ENCODE data around the gene CAMK2A. TPM values are rescaled to one million over a fixed set of nuclear protein-coding genes. Genes with fewer than 3 reads are reported as not detected.
A peak's percentile ranks its signal among the peaks of the same experiment; 100 is the strongest.

CAMK2A gene
- total and polyA plus RNA-seq, 3 experiments from 2014 or later, result not detected

- H3K36me3 Mint-ChIP-seq, result no peaks in the 10 kb centered on the region
- H3K27me3 Mint-ChIP-seq, result peaks cover 10 to 18% of the 10 kb centered on the region in 2 donors
- POLR2A ChIA-PET, result interaction anchor here (0.6 kb wide), 1 partner anchor 322 kb away, joined by 9 read pairs; no protein-coding TSS in a partner anchor
- H3K36me3 ChIP-seq (ENCODE audit: insufficient read depth, low read length), result no peaks in the 10 kb centered on the region
- no peaks in the 10 kb centered on the region for H3K9me3 Mint-ChIP-seq
- no peak for DNase-seq
- no peaks in the 10 kb centered on the region for H3K9me3 ChIP-seq (ENCODE audit: low read length)
- H3K27me3 ChIP-seq (ENCODE audit: insufficient read depth, low read length, poor library complexity, severe bottlenecking), result no peaks in the 10 kb centered on the region
- no peaks in the 10 kb centered on the region for H3K4me1 Mint-ChIP-seq
- H3K4me1 ChIP-seq (ENCODE audit: insufficient read depth, low read length), result no peaks in the 10 kb centered on the region
- H3K4me3 Mint-ChIP-seq, result no peak overlapping the region
- no peak overlapping the region for H3K4me3 ChIP-seq (ENCODE audit: low read length)
- CTCF ChIA-PET, result interaction anchor here (0.6 kb wide), 1 partner anchor 10 kb away, joined by 3 read pairs; no protein-coding TSS in a partner anchor
- H3K27ac Mint-ChIP-seq, result peak overlapping the region in 1 of 8 donors; percentile 56
- H3K27ac ChIP-seq (ENCODE audit: low read depth, low read length), result no peak overlapping the region
Observed at GRCh38 chr5:150181027-150181426, 108.5 kb downstream of the CAMK2A start.

- Mint-ChIP-seq H3K27ac (peak overlapping the region in 1 of 8 donors; percentile 61), H3K36me3 (no peaks in the 10 kb centered on the region), H3K27me3 (peaks cover 9 to 22% of the 10 kb centered on the region in 2 donors), H3K4me3 (no peak overlapping the region), H3K9me3 (no peaks in the 10 kb centered on the region), H3K4me1 (no peaks in the 10 kb centered on the region)
- Histone ChIP-seq H3K4me1 (ENCODE audit: insufficient read depth, low read length) (no peaks in the 10 kb centered on the region), H3K4me3 (ENCODE audit: low read length) (no peak overlapping the region), H3K27ac (ENCODE audit: low read depth, low read length) (no peak overlapping the region), H3K36me3 (ENCODE audit: insufficient read depth, low read length) (no peaks in the 10 kb centered on the region), H3K27me3 (ENCODE audit: insufficient read depth, low read length, poor library complexity, severe bottlenecking) (no peaks in the 10 kb centered on the region), H3K9me3 (ENCODE audit: low read length) (no peaks in the 10 kb centered on the region)
- no peak for DNase-seq
- ChIA-PET POLR2A (no interaction called here), CTCF (interaction anchor here (0.6 to 1.0 kb wide), 2 partner anchors 9 to 12 kb away, joined by 3 read pairs; no protein-coding TSS in a partner anchor)
Observed at GRCh38 chr5:150180241-150181026, 109.1 kb downstream of the CAMK2A start.

DNA sequence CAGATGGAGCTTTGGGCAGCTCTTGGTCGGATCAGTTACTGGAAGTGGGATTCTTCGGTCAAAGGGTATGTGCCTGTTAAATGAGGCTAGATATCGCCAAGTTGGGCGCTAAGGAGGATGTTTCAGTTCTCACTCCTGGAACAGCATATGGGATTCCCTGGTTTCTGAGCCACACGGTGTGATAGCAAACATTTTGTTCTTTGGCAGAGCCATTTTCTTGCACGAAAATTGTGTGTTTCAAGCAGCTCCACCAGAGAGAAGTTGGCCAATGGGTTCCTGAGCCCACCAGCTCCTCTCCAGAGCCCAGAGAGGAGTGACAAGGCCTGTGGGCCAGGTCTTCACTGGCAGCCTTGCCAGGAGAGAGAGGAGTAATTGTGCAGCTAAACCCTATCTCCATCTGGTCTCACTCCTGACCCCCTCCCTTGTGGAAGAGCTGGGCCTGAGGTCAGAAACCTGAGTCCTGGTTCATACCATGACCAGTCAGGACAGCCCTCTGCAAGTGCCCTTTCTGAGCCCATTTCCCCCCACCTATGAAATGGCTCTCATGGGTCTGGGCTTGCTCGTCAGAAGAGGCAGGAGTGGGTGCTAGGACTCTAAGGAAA lies 110.5 kb downstream of the CAMK2A start:
- no peaks in the 10 kb centered on the region for H3K9me3 ChIP-seq (ENCODE audit: low read length)
- Mint-ChIP-seq H3K27ac (no peak overlapping the region), H3K36me3 (no peaks in the 10 kb centered on the region), H3K4me3 (no peak overlapping the region), H3K27me3 (peaks cover 10 to 26% of the 10 kb centered on the region in 2 donors), H3K4me1 (no peaks in the 10 kb centered on the region), H3K9me3 (no peaks in the 10 kb centered on the region)
- ChIA-PET CTCF (interaction anchor here (1.0 kb wide), 1 partner anchor 10 kb away, joined by 3 read pairs; no protein-coding TSS in a partner anchor), POLR2A (no interaction called here)
- DNase-seq, result no peak
- no peak overlapping the region for H3K27ac ChIP-seq (ENCODE audit: low read depth, low read length)
- H3K36me3 ChIP-seq (ENCODE audit: insufficient read depth, low read length), result no peaks in the 10 kb centered on the region
- H3K27me3 ChIP-seq (ENCODE audit: insufficient read depth, low read length, poor library complexity, severe bottlenecking), result no peaks in the 10 kb centered on the region
- H3K4me3 ChIP-seq (ENCODE audit: low read length), result no peak overlapping the region
- H3K4me1 ChIP-seq (ENCODE audit: insufficient read depth, low read length), result no peaks in the 10 kb centered on the region

- peaks cover 0 to 1% (median 0%) of the 10 kb centered on the region in 3 donors for H3K36me3 Mint-ChIP-seq
- no peaks in the 10 kb centered on the region for H3K9me3 ChIP-seq (ENCODE audit: low read length)
- ChIA-PET POLR2A (no interaction called here), CTCF (no interaction called here)
- H3K4me3 ChIP-seq (ENCODE audit: low read length), result no peak overlapping the region
- H3K9me3 Mint-ChIP-seq, result no peaks in the 10 kb centered on the region
- H3K27ac ChIP-seq (ENCODE audit: low read depth, low read length), result no peak overlapping the region
- no peaks in the 10 kb centered on the region for H3K36me3 ChIP-seq (ENCODE audit: insufficient read depth, low read length)
- H3K4me1 Mint-ChIP-seq, result no peaks in the 10 kb centered on the region
- no peak overlapping the region for H3K4me3 Mint-ChIP-seq
- H3K27me3 Mint-ChIP-seq, result peaks cover 10 to 34% of the 10 kb centered on the region in 2 donors
- H3K27ac Mint-ChIP-seq, result no peak overlapping the region
- H3K27me3 ChIP-seq (ENCODE audit: insufficient read depth, low read length, poor library complexity, severe bottlenecking), result peaks cover 3% of the 10 kb centered on the region
- DNase-seq, result no peak
- no peaks in the 10 kb centered on the region for H3K4me1 ChIP-seq (ENCODE audit: insufficient read depth, low read length)
Observed at GRCh38 chr5:150178262-150178661, 111.3 kb downstream of the CAMK2A start.

- Mint-ChIP-seq H3K36me3 (peaks cover 0 to 1% (median 0%) of the 10 kb centered on the region in 3 donors), H3K9me3 (no peaks in the 10 kb centered on the region), H3K27me3 (peaks cover 10 to 37% of the 10 kb centered on the region in 2 donors), H3K4me3 (no peak overlapping the region), H3K27ac (no peak overlapping the region), H3K4me1 (no peaks in the 10 kb centered on the region)
- no peak overlapping the region for H3K4me3 ChIP-seq (ENCODE audit: low read length)
- no peaks in the 10 kb centered on the region for H3K36me3 ChIP-seq (ENCODE audit: insufficient read depth, low read length)
- DNase-seq, result no peak
- no peaks in the 10 kb centered on the region for H3K4me1 ChIP-seq (ENCODE audit: insufficient read depth, low read length)
- peaks cover 3% of the 10 kb centered on the region for H3K27me3 ChIP-seq (ENCODE audit: insufficient read depth, low read length, poor library complexity, severe bottlenecking)
- POLR2A ChIA-PET, result no interaction called here
- CTCF ChIA-PET, result no interaction called here
- H3K9me3 ChIP-seq (ENCODE audit: low read length), result no peaks in the 10 kb centered on the region
- no peak overlapping the region for H3K27ac ChIP-seq (ENCODE audit: low read depth, low read length)
Observed at GRCh38 chr5:150177721-150178120, 111.9 kb downstream of the CAMK2A start.

DNA sequence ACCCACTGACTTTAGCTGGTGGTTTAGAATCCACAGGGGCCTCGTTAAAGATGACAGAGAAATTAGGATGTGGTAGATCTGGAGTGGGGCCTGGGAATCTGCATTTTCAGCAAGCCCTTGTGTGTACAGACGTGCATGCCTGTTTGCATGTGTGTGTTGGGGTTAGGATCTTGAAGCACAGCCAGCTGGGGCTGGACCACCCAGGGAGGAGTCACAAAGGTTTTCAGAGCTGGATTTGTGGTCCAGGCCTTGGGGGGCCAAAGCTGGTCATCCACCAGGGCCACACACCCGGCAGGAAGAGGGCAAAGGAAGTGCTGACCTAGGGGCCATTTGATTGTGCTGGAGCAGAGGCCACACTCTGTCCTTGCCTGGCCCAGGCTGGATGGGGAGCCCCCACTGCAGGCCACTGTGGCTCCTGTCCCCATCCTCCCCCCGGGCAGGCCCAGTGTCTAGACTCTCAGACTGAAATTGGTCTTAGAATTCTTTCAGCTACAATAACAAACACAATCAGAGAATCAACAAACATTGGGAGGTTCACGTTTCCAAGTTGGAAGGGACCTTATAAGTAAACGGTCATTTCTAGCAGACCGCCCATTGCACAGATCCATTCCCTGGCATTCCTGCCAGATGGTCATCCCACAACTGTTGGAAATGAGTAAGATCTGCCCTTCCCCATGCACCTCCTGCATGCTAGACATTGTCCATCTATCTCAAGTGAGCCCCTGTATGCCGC lies 112.7 kb downstream of the CAMK2A start:
- H3K4me1 ChIP-seq (ENCODE audit: insufficient read depth, low read length), result no peaks in the 10 kb centered on the region
- H3K4me3 ChIP-seq (ENCODE audit: low read length), result no peak overlapping the region
- no peaks in the 10 kb centered on the region for H3K9me3 Mint-ChIP-seq
- peaks cover 3% of the 10 kb centered on the region for H3K27me3 ChIP-seq (ENCODE audit: insufficient read depth, low read length, poor library complexity, severe bottlenecking)
- ChIA-PET POLR2A (no interaction called here), CTCF (no interaction called here)
- H3K27ac ChIP-seq (ENCODE audit: low read depth, low read length), result no peak overlapping the region
- DNase-seq, result no peak
- peaks cover 15 to 44% of the 10 kb centered on the region in 2 donors for H3K27me3 Mint-ChIP-seq
- H3K4me1 Mint-ChIP-seq, result no peaks in the 10 kb centered on the region
- no peak overlapping the region for H3K27ac Mint-ChIP-seq
- H3K36me3 ChIP-seq (ENCODE audit: insufficient read depth, low read length), result no peaks in the 10 kb centered on the region
- no peaks in the 10 kb centered on the region for H3K9me3 ChIP-seq (ENCODE audit: low read length)
- no peak overlapping the region for H3K4me3 Mint-ChIP-seq
- peaks cover 0 to 1% (median 0%) of the 10 kb centered on the region in 3 donors for H3K36me3 Mint-ChIP-seq

DNA sequence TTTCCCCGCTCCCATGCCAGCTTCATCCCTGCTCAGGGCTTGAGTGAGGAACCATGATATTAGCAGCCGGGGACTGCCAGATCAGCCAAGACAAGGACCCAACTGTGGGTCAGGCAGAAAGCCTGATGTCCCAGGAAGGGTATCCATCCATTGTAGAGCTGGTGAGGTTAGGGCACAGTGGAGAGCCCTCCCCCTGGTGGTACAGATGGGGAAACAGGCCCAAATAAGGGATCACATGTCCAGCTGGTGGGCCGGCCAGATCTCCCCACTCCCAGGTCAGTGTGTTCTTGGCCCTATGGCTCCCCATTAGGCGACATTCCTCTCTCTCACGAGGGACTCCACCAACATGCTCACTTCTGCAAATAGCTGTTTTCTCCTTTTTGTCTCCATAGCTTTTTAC lies 114.0 kb downstream of the CAMK2A start:
- H3K9me3 Mint-ChIP-seq, result no peaks in the 10 kb centered on the region
- Histone ChIP-seq H3K36me3 (ENCODE audit: insufficient read depth, low read length) (no peaks in the 10 kb centered on the region), H3K4me1 (ENCODE audit: insufficient read depth, low read length) (no peaks in the 10 kb centered on the region), H3K9me3 (ENCODE audit: low read length) (no peaks in the 10 kb centered on the region), H3K27me3 (ENCODE audit: insufficient read depth, low read length, poor library complexity, severe bottlenecking) (peaks cover 7% of the 10 kb centered on the region), H3K4me3 (ENCODE audit: low read length) (no peak overlapping the region), H3K27ac (ENCODE audit: low read depth, low read length) (no peak overlapping the region)
- no peaks in the 10 kb centered on the region for H3K4me1 Mint-ChIP-seq
- no peak overlapping the region for H3K27ac Mint-ChIP-seq
- no peak for DNase-seq
- POLR2A ChIA-PET, result no interaction called here
- CTCF ChIA-PET, result interaction anchor here (0.6 to 1.2 kb wide), 2 partner anchors 12 to 43 kb away, joined by 3 to 4 read pairs; no protein-coding TSS in a partner anchor
- no peak overlapping the region for H3K4me3 Mint-ChIP-seq
- peaks cover 14 to 52% of the 10 kb centered on the region in 2 donors for H3K27me3 Mint-ChIP-seq
- H3K36me3 Mint-ChIP-seq, result peaks cover 0 to 1% (median 0%) of the 10 kb centered on the region in 3 donors

GRCh38 chr5:150175076-150175475 lies 114.5 kb downstream of the CAMK2A start:
- no peak overlapping the region for H3K4me3 ChIP-seq (ENCODE audit: low read length)
- H3K36me3 ChIP-seq (ENCODE audit: insufficient read depth, low read length), result no peaks in the 10 kb centered on the region
- POLR2A ChIA-PET, result no interaction called here
- peaks cover 0 to 1% (median 0%) of the 10 kb centered on the region in 3 donors for H3K36me3 Mint-ChIP-seq
- no peaks in the 10 kb centered on the region for H3K4me1 ChIP-seq (ENCODE audit: insufficient read depth, low read length)
- H3K27ac Mint-ChIP-seq, result no peak overlapping the region
- H3K4me3 Mint-ChIP-seq, result no peak overlapping the region
- CTCF ChIA-PET, result interaction anchor here (1.2 kb wide), 1 partner anchor 12 kb away, joined by 4 read pairs; no protein-coding TSS in a partner anchor
- no peaks in the 10 kb centered on the region for H3K9me3 ChIP-seq (ENCODE audit: low read length)
- no peaks in the 10 kb centered on the region for H3K9me3 Mint-ChIP-seq
- no peak overlapping the region for H3K27ac ChIP-seq (ENCODE audit: low read depth, low read length)
- peaks cover 17 to 57% of the 10 kb centered on the region in 2 donors for H3K27me3 Mint-ChIP-seq
- DNase-seq, result no peak
- H3K4me1 Mint-ChIP-seq, result no peaks in the 10 kb centered on the region
- peaks cover 7% of the 10 kb centered on the region for H3K27me3 ChIP-seq (ENCODE audit: insufficient read depth, low read length, poor library complexity, severe bottlenecking)

Data from CD8-positive, alpha-beta memory T cell (primary cell).